Gastrocnemius medialis (tissue), 4 donors: ENCODE data around the gene CYSRT1. TPM values are rescaled to one million over a fixed set of nuclear protein-coding genes. Genes with fewer than 3 reads are reported as not detected.

ENCODE experiments used
- ATAC-seq, 2 donors: fragments of 150-250 bp; one replicate each; pipeline ENCODE4 v1.9.1; 2016
- DNase-seq, 2 donors: peaks; one replicate each; pipeline ENCODE4 v3.0.0-alpha.2; 2019
- H3K27ac ChIP-seq, 4 donors: fragments of 200-600 bp; sonication (generic); 1 replicate in 1 of 4; 2 replicates in 3 of 4; pipeline ENCODE4 v1.5.1; 2016 to 2018; ENCODE audit warnings: mild to moderate bottlenecking in 2 of 4, moderate library complexity in 1 of 4
- H3K27me3 ChIP-seq, 3 donors: fragments of 200-600 bp; sonication (generic) in 2 of 3; 1 replicate in 1 of 3; 2 replicates in 2 of 3; pipeline versions ENCODE4 v1.5.1 to v1.6.0; 2016 to 2019; ENCODE audit warnings: mild to moderate bottlenecking in 1 of 3, moderate library complexity in 1 of 3
- H3K36me3 ChIP-seq, 2 donors: fragments of 200-600 bp; sonication (generic) in 1 of 2; one replicate each; pipeline ENCODE4 v1.5.1; 2017 to 2018
- H3K4me1 ChIP-seq, 2 donors: fragments of 200-600 bp; sonication (generic) in 1 of 2; one replicate each; pipeline ENCODE4 v1.5.1; 2016 to 2017; ENCODE audit warnings: mild to moderate bottlenecking in 2 of 2
- H3K4me3 ChIP-seq, 4 donors: fragments of 200-600 bp; sonication (generic) in 3 of 4; 1 replicate in 1 of 4; 2 replicates in 3 of 4; pipeline ENCODE4 v1.5.1; 2016 to 2019; ENCODE audit warnings: mild to moderate bottlenecking in 2 of 4
- H3K9me3 ChIP-seq, 3 donors: fragments of 200-600 bp; sonication (generic) in 2 of 3; 1 replicate in 1 of 3; 2 replicates in 2 of 3; pipeline ENCODE4 v1.5.1; 2016 to 2019
- CTCF ChIP-seq, 5 experiments: fragments of 450-650 bp in 3 of 5; fragments of 200-600 bp in 2 of 5; sonication (generic) in 2 of 5; IDR thresholded peaks in 4 of 5; conservative IDR thresholded peaks in 1 of 5; 1 replicate in 4 of 5; 2 replicates in 1 of 5; pipeline ENCODE4 v1.5.1; 2016 to 2019; ENCODE audit warnings: antibody characterized with exemption in 5 of 5, mild to moderate bottlenecking in 3 of 5, moderate library complexity in 3 of 5
- POLR2A ChIP-seq, 2 donors: fragments of 450-650 bp; IDR thresholded peaks; one replicate each; pipeline ENCODE4 v1.6.1; 2017; ENCODE audit warnings: antibody characterized with exemption in 2 of 2, mild to moderate bottlenecking in 2 of 2, moderate library complexity in 2 of 2
- in situ Hi-C, 4 donors: fragments of 200-750 bp; cut with MboI; loops; one replicate each; pipeline versions ENCODE4 v1.15.0 to v1.8.0; 2017; ENCODE audit warnings: low sequenced_read_pairs in 4 of 4
- intact Hi-C: fragments of 100-400 bp; cut with DNase I; formaldehyde crosslinking; loops from one replicate; pipeline ENCODE4 v1.15.1; 2023; ENCODE audit warnings: low total_unique reads
- total RNA-seq, 4 donors: library from RNA; depleted of rRNA; stranded (reverse); fragments of >200 nt; gene quantifications; one replicate each; pipeline versions ENCODE4 v1.1.0 to v1.2.3, GENCODE V29; 2016

CYSRT1 gene
- total RNA-seq, 4 donors from 2014 or later, result 0.42 TPM; not detected in 3

GRCh38 chr9:137234055-137234697, 9.2 kb downstream of the CYSRT1 start:
- Histone ChIP-seq H3K4me3 (no peak overlapping the region), H3K9me3 (no peaks in the 10 kb centered on the region), H3K27ac (no peak overlapping the region), H3K4me1 (peaks cover 32 to 39% of the 10 kb centered on the region in 2 donors), H3K36me3 (no peaks in the 10 kb centered on the region), H3K27me3 (peaks cover 12 to 39% (median 19%) of the 10 kb centered on the region in 3 donors)
- in situ Hi-C loops, result loop anchor here in 2 of 4 donors (10.0 kb wide), 1 partner anchor 119 kb away; the partner anchor contains the start of gene DPP7 (in 2 of the 2)
- ATAC-seq (no peak), DNase-seq (no peak)
- intact Hi-C loops, result loop anchor here (10.0 kb wide), 1 partner anchor 449 kb away; no protein-coding TSS in a partner anchor
- TF ChIP-seq CTCF (IDR thresholded peaks at IDR 0.05 in 4 of 5, conservative IDR thresholded peaks at IDR 0.05 in 1 of 5) (no peak), POLR2A (IDR thresholded peaks at IDR 0.05) (no peak)

- no peaks in the 10 kb centered on the region for H3K9me3 ChIP-seq
- peaks cover 5 to 32% (median 13%) of the 10 kb centered on the region in 3 donors for H3K27me3 ChIP-seq
- H3K36me3 ChIP-seq, result no peaks in the 10 kb centered on the region
- no peak for ATAC-seq
- in situ Hi-C loops (loop anchor here in 2 of 4 donors (10.0 kb wide), 1 partner anchor 120 kb away; the partner anchor contains the start of gene DPP7 (in 2 of the 2)), intact Hi-C loops (loop anchor here (10.0 kb wide), 1 partner anchor 450 kb away; no protein-coding TSS in a partner anchor)
- DNase-seq, result no peak
- TF ChIP-seq CTCF (IDR thresholded peaks at IDR 0.05 in 4 of 5, conservative IDR thresholded peaks at IDR 0.05 in 1 of 5) (no peak), POLR2A (IDR thresholded peaks at IDR 0.05) (no peak)
- no peak overlapping the region for H3K4me3 ChIP-seq
- peaks cover 38 to 45% of the 10 kb centered on the region in 2 donors for H3K4me1 ChIP-seq
- no peak overlapping the region for H3K27ac ChIP-seq
Measured at GRCh38 chr9:137234758-137235423, 9.9 kb downstream of the CYSRT1 start.

GRCh38 chr9:137235424-137236237, 10.7 kb downstream of the CYSRT1 start:
- H3K4me1 ChIP-seq, result peaks cover 38 to 47% of the 10 kb centered on the region in 2 donors
- H3K36me3 ChIP-seq, result no peaks in the 10 kb centered on the region
- H3K9me3 ChIP-seq, result no peaks in the 10 kb centered on the region
- H3K27ac ChIP-seq, result no peak overlapping the region
- intact Hi-C loops (loop anchor here (2.0 to 10.0 kb wide), 2 partner anchors 27 to 451 kb away; no protein-coding TSS in a partner anchor), in situ Hi-C loops (loop anchor here in 2 of 4 donors (10.0 kb wide), 1 partner anchor 121 kb away; the partner anchor contains the start of gene DPP7 (in 2 of the 2))
- ATAC-seq, result no peak
- H3K4me3 ChIP-seq, result peak overlapping the region; percentile 34 to 50 (median 41)
- DNase-seq, result no peak
- peaks cover 3 to 25% (median 6%) of the 10 kb centered on the region in 3 donors for H3K27me3 ChIP-seq
- TF ChIP-seq POLR2A (IDR thresholded peaks at IDR 0.05) (no peak), CTCF (IDR thresholded peaks at IDR 0.05 in 4 of 5, conservative IDR thresholded peaks at IDR 0.05 in 1 of 5) (no peak)

GRCh38 chr9:137236238-137236935, 11.4 kb downstream of the CYSRT1 start:
- intact Hi-C loops (loop anchor here (2.0 to 10.0 kb wide), 2 partner anchors 26 to 452 kb away; no protein-coding TSS in a partner anchor), in situ Hi-C loops (loop anchor here in 2 of 4 donors (10.0 kb wide), 1 partner anchor 122 kb away; the partner anchor contains the start of gene DPP7 (in 2 of the 2))
- H3K9me3 ChIP-seq, result no peaks in the 10 kb centered on the region
- no peaks in the 10 kb centered on the region for H3K36me3 ChIP-seq
- peak overlapping the region; percentile 63 to 79 (median 78) for H3K27ac ChIP-seq
- H3K27me3 ChIP-seq, result peaks cover 0 to 19% (median 0%) of the 10 kb centered on the region in 3 donors
- peaks cover 38 to 47% of the 10 kb centered on the region in 2 donors for H3K4me1 ChIP-seq
- H3K4me3 ChIP-seq, result peak overlapping the region; percentile 34 to 50 (median 41)
- peak; percentile 17 to 27 for ATAC-seq
- peak; percentile 76 to 85 for DNase-seq
- TF ChIP-seq CTCF (IDR thresholded peaks at IDR 0.05 in 4 of 5, conservative IDR thresholded peaks at IDR 0.05 in 1 of 5), result peak; percentile 98 to 100 (median 99)
- no peak for TF ChIP-seq POLR2A (IDR thresholded peaks at IDR 0.05)
